HepG2 (cell line): Measurements from ENCODE around the gene PPIP5K1. TPM values are rescaled to one million over a fixed set of nuclear protein-coding genes. Genes with fewer than 3 reads are reported as not detected.

ENCODE experiments used
- ATAC-seq: fragments of 200-7000 bp; cut with Tn5 transposase; 3 replicates; pipeline ENCODE4 v1.9.1; 2020; ENCODE audit warnings: mild to moderate bottlenecking, moderate library complexity
- BruUV-seq: library from RNA; stranded (reverse); fragments of 400-500 nt; replicated peaks from 2 replicates; lab custom pipeline; 2021; lab: Mats Ljungman, UMichigan
- CTCF ChIA-PET: fragments of 300-600 bp; formaldehyde crosslinking; extraction: SDS; loops from one replicate; lab custom pipeline; 2021; ENCODE audit warnings: low total read pairs, inconsistent platforms, low intra/inter-chr PET ratio; lab: Yijun Ruan, JAX
- POLR2A ChIA-PET: fragments of 350-600 bp; sonication (Branson Sonifier 250); formaldehyde crosslinking; loops from one replicate; lab custom pipeline; 2020; ENCODE audit warnings: antibody characterized with exemption, inconsistent platforms; lab: Yijun Ruan, JAX
- DNase-seq: peaks from one replicate; pipeline ENCODE4 v3.0.0-alpha.2; 2015; ENCODE audit warnings: low spot score
- FAIRE-seq: peaks from 3 replicates; lab custom pipeline; 2011; peaks lifted over from hg19 to GRCh38; lab: Jason Lieb, UNC
- H2AFZ ChIP-seq: one replicate; pipeline ENCODE4 v1.6.1; 2011; ENCODE audit warnings: low read length, inconsistent platforms
- H3K27ac ChIP-seq: fragments of 300-600 bp; 3 replicates; pipeline ENCODE4 v1.8.0; 2011; ENCODE audit warnings: mixed run types, mild to moderate bottlenecking, mixed read lengths, low read length, inconsistent platforms; ENCODE audit not compliant: insufficient read depth; ENCODE audit errors: extremely low read length
- H3K27me3 ChIP-seq, 2 experiments: fragments of 200-600 bp in 1 of 2; 2 replicates in 1 of 2; 3 replicates in 1 of 2; pipeline versions ENCODE4 v1.6.0 to v1.8.0; 2011; ENCODE audit warnings: low read length in 2 of 2, mild to moderate bottlenecking in 2 of 2, moderate library complexity in 2 of 2, inconsistent platforms in 1 of 2; ENCODE audit not compliant: insufficient read depth in 2 of 2, control insufficient read depth in 1 of 2
- H3K36me3 ChIP-seq, 2 experiments: fragments of 200-600 bp in 1 of 2; replicated peaks in 1 of 2; 2 replicates in 1 of 2; 3 replicates in 1 of 2; pipeline versions ENCODE4 v1.5.1 to v1.8.0; 2011; ENCODE audit warnings: low read length in 2 of 2, inconsistent platforms in 1 of 2; ENCODE audit not compliant: insufficient read depth in 2 of 2, control insufficient read depth in 1 of 2
- H3K4me1 ChIP-seq: 2 replicates; pipeline ENCODE4 v1.5.1; 2012; ENCODE audit warnings: low read length, inconsistent platforms; ENCODE audit not compliant: insufficient read depth
- H3K4me2 ChIP-seq: 2 replicates; pipeline ENCODE4 v1.6.0; 2011; ENCODE audit warnings: low read depth, low read length, inconsistent platforms
- H3K4me3 ChIP-seq, 3 experiments: fragments of 200-600 bp in 1 of 3; sonication (generic), shearing (Covaris generic) in 1 of 3; replicated peaks in 1 of 3; 2 replicates each; pipeline ENCODE4 v1.5.1; 2011 to 2016; ENCODE audit warnings: low read length in 3 of 3, inconsistent platforms in 2 of 3, low read depth in 2 of 3, mild to moderate bottlenecking in 2 of 3, control low read depth in 1 of 3, mixed read lengths in 1 of 3; ENCODE audit not compliant: insufficient read depth in 1 of 3
- H3K79me2 ChIP-seq: one replicate; pipeline ENCODE4 v1.6.1; 2011; ENCODE audit warnings: low read length, inconsistent platforms; ENCODE audit not compliant: insufficient read depth
- H3K9ac ChIP-seq: 2 replicates; pipeline ENCODE4 v1.6.0; 2011; ENCODE audit warnings: mild to moderate bottlenecking, low read depth, low read length, inconsistent platforms; ENCODE audit not compliant: insufficient read depth
- H3K9me3 ChIP-seq: 2 replicates; pipeline ENCODE4 v1.5.1; 2012; ENCODE audit warnings: mild to moderate bottlenecking, low read length
- H4K20me1 ChIP-seq: 2 replicates; pipeline ENCODE4 v1.6.0; 2011; ENCODE audit warnings: inconsistent platforms, mild to moderate bottlenecking, low read length, moderate library complexity; ENCODE audit not compliant: insufficient read depth
- ARID5B ChIP-seq: IDR thresholded peaks from 2 replicates; pipeline ENCODE4 v1.4.0; 2020; ENCODE audit warnings: mild to moderate bottlenecking, missing genetic modification reagents
- FUBP1 ChIP-seq: sonication (generic); formaldehyde crosslinking; IDR thresholded peaks from 2 replicates; pipeline ENCODE4 v1.5.1; 2020; ENCODE audit warnings: missing genetic modification reagents, mild to moderate bottlenecking, borderline replicate concordance
- NCOA2 ChIP-seq: sonication (generic); formaldehyde crosslinking; IDR thresholded peaks from 2 replicates; pipeline ENCODE4 v1.8.0; 2022; ENCODE audit warnings: inconsistent platforms
- SIX4 ChIP-seq: sonication (generic); formaldehyde crosslinking; IDR thresholded peaks from 2 replicates; pipeline ENCODE4 v1.4.0; 2020; ENCODE audit warnings: missing genetic modification reagents
- SKIL ChIP-seq: sonication (generic); formaldehyde crosslinking; IDR thresholded peaks from 2 replicates; pipeline ENCODE4 v1.8.0; 2022; ENCODE audit warnings: missing genetic modification reagents, mild to moderate bottlenecking, moderate library complexity, borderline replicate concordance
- SP4 ChIP-seq: sonication (generic); formaldehyde crosslinking; IDR thresholded peaks from 2 replicates; pipeline ENCODE4 v1.8.1; 2023; ENCODE audit warnings: mild to moderate bottlenecking, missing genetic modification reagents
- TERF1 ChIP-seq: sonication (generic); formaldehyde crosslinking; IDR thresholded peaks from 2 replicates; pipeline ENCODE4 v1.8.0; 2022; ENCODE audit warnings: mild to moderate bottlenecking, missing genetic modification reagents, moderate library complexity
- ZBTB4 ChIP-seq: sonication (generic); formaldehyde crosslinking; IDR thresholded peaks from 2 replicates; pipeline ENCODE4 v1.4.0; 2020; ENCODE audit warnings: missing genetic modification reagents, mild to moderate bottlenecking, borderline replicate concordance
- ZNF451 ChIP-seq: sonication (generic); formaldehyde crosslinking; IDR thresholded peaks from 2 replicates; pipeline ENCODE4 v1.5.0; 2020; ENCODE audit warnings: mild to moderate bottlenecking, missing genetic modification reagents
- ZNF549 ChIP-seq: sonication (generic); formaldehyde crosslinking; IDR thresholded peaks from 2 replicates; pipeline ENCODE4 v1.5.0; 2020; ENCODE audit warnings: missing genetic modification reagents
- ZNF567 ChIP-seq: sonication (generic); formaldehyde crosslinking; IDR thresholded peaks from 2 replicates; pipeline ENCODE4 v1.8.1; 2023; ENCODE audit warnings: mild to moderate bottlenecking, missing genetic modification reagents, borderline replicate concordance
- ZNF777 ChIP-seq: sonication (generic); formaldehyde crosslinking; IDR thresholded peaks from 2 replicates; pipeline ENCODE4 v1.4.0; 2020; ENCODE audit warnings: missing genetic modification reagents
- WGBS: methylation state at CpG from one replicate; pipeline ENCODE4 v1.1.6; 2017; ENCODE audit warnings: low lambda C conversion rate; 5-methylcytosine and 5-hydroxymethylcytosine counted together
- in situ Hi-C: cut with HindIII; loops from 2 replicates; pipeline ENCODE4 v1.10.0; 2017; ENCODE audit warnings: low pct_unique_long_range_greater_than_20kb; ENCODE audit not compliant: extremely low pct_ligation_motif_present
- intact Hi-C: fragments of 100-400 bp; cut with micrococcal nuclease; formaldehyde crosslinking; loops from one replicate; pipeline ENCODE4 v1.10.0; 2022; ENCODE audit not compliant: unreplicated experiment
- polyA plus RNA-seq, 8 experiments: library from polyadenylated mRNA; depleted of rRNA in 3 of 8; stranded (reverse) in 7 of 8; unstranded in 1 of 8; fragments of >200 nt; fragmentation: Illumina TruSeq in 4 of 8; extraction: Trizol in 4 of 8; gene quantifications; 2 replicates each; pipeline versions ENCODE4 v1.2.1 to v1.2.3, GENCODE V29; 2011 to 2016; ENCODE audit warnings: low read depth in 4 of 8, missing spikeins in 1 of 8, mixed read lengths in 1 of 8; ENCODE audit not compliant: insufficient read depth in 1 of 8
- total RNA-seq, 5 experiments: library from RNA; depleted of rRNA; stranded (reverse); fragments of >200 nt; fragmentation: Illumina TruSeq; extraction: Trizol; gene quantifications; 2 replicates each; pipeline ENCODE4 v1.2.3, GENCODE V29; 2016; ENCODE audit warnings: low read depth in 1 of 5

The PPIP5K1 gene
- total and polyA plus RNA-seq, 2 of the 13 experiments (the other 11 are each of a cell fraction or from before 2014, with no cell fraction given), result 9.9 to 10.9 TPM

- ChIA-PET CTCF (interaction anchor here (1.9 kb wide), 1 partner anchor 30 kb away, joined by 6 read pairs; no protein-coding TSS in a partner anchor), POLR2A (no interaction called here)
- no peaks in the 10 kb centered on the region for H3K4me1 ChIP-seq
- no peaks in the 10 kb centered on the region for H3K9me3 ChIP-seq
- no peak overlapping the region for H3K4me3 ChIP-seq
- DNase-seq (no peak), FAIRE-seq (no peak), ATAC-seq (no peak)
- no peaks in the 10 kb centered on the region for H3K27me3 ChIP-seq
- no peak overlapping the region for H3K4me2 ChIP-seq
- no TSS peak for BruUV-seq
- H3K9ac ChIP-seq, result no peak overlapping the region
- no peak overlapping the region for H3K27ac ChIP-seq
- WGBS, result 94% methylated on average over 2 of the region's 2 CpGs
- H2AFZ ChIP-seq, result no peak overlapping the region
- intact Hi-C loops (no loop called here), in situ Hi-C loops (no loop called here)
- peaks cover 2 to 14% of the 10 kb centered on the region in 2 experiments; a peak in 4 of 5 replicates for H3K36me3 ChIP-seq
- H4K20me1 ChIP-seq, result no peaks in the 10 kb centered on the region
- H3K79me2 ChIP-seq, result no peaks in the 10 kb centered on the region
- TF ChIP-seq ZBTB4 (CRISPR knock-in tag) (no peak), ZNF567 (CRISPR knock-in tag) (no peak), TERF1 (CRISPR knock-in tag) (no peak), ZNF451 (no peak), ZNF549 (CRISPR knock-in tag) (no peak), SIX4 (no peak), ZNF777 (CRISPR knock-in tag) (no peak), ARID5B (CRISPR knock-in tag) (no peak), SP4 (no peak), NCOA2 (no peak), FUBP1 (CRISPR knock-in tag) (no peak), SKIL (CRISPR knock-in tag) (no peak)
Measured at GRCh38 chr15:43484455-43484854, 105.6 kb downstream of the PPIP5K1 start.
